Hematopoietic multipotent progenitor cell treated with erythropoietin and hydrocortisone succinate and interleukin-3 and kit ligand, for 4 days (in vitro differentiated cells): ENCODE results near the gene PLD4.
"Not testable (repeated sequence)": the region's sequence is repeated elsewhere in the genome, so short reads cannot be mapped to it uniquely, and the experiment has no call there.

Experiments
- DNase-seq: peaks from one replicate; pipeline ENCODE4 v3.0.0-alpha.2; 2015

Gene PLD4

DNA sequence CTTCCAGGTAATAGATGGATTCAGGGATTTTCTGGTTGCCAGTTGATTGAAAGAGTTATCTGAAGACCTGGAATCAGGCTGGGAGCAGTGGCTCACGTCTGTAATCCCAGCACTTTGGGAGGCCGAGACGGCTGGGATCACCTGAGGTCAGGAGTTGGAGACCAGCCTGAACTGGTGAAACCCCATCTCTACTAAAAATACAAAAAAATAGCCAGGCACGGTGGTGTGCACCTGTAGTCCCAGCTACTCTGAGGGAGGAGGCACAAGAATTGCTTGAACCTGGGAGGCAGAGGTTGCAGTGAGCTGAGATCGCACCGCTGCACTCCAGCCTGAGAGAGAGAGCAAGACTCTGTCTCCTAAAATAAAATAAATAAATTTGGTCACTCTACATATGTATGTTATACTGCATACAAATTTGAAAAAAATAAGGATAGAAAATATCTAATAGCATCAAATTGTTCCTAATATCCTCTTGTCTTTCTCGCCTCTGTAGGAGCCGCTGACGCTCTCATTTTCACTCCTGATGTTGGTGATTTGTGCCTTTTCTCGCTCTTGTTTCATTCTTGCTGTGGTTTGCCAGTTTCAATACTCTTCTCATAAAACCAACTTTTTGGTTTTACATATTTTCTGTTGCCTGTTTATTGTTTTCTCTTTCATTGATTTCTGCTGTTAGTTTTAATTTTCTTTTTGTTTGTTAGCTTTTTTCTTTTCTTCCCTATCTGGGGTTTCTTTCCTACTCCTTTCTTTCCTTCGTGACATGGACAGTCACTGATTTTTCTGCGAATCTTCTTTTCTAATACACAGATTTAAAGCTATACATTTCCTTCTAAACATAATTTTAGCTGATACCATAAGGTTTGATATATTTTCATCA is 23.8 kb upstream of the PLD4 start:
- no peak for DNase-seq

DNA sequence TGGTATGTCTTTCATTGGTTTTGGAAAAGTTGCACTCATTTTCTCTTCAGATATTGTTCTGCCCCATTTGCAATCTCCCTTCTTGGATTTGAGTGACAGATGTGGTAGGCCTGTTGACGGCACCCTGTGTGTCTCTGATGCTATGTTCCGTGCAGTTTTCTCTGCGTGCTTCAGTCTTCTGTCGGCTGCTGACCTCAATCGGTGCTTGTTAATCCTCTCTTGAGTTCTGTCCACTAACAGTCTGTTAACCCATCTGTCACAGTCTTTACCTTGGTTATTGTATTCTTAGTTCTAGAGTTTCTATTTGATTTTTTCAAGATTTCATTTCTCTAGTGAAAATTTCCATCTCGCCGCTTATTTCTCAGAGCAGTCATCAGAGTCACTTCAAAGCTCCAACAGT is 20.7 kb upstream of the PLD4 start:
- DNase-seq = no peak

DNA sequence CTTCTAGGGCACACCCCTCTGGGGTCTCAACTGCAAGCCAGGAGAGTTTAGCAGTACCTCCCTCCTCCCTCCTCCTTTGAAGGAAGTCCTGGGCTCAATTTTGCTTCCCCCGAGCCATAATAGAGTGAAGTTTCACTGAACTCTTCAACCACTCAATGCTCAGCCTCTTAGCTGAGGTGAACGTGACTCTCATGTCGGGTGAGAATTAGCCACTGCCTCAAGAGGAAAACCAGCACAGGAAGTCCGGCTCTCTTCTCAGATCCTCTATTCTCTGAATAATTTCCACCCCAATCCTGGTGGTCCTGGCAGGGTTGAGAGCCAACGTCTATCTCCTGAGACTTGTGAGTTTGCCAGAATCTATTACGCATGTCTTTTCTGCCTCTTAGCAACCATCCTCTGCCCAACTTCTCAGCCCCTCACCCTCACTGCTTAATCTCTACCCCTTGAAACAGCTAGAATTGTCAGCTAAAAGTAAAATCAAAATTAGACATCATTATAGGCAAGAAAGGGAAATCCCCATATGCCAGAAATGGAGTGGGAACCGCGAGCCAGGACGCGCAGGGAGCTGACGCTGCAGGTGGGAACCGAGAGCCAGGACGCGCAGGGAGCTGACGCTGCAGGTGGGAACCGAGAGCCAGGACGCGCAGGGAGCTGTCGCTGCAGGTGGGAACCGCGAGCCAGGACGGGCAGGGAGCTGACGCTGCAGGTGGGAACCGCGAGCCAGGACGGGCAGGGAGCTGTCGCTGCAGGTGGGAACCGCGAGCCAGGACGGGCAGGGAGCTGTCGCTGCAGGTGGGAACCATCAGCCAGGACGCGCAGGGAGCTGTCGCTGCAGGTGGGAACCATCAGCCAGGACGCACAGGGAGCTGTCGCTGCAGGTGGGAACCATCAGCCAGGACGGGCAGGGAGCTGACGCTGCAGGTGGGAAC is 19.8 kb upstream of the PLD4 start:
- DNase-seq = not testable (repeated sequence)

DNA sequence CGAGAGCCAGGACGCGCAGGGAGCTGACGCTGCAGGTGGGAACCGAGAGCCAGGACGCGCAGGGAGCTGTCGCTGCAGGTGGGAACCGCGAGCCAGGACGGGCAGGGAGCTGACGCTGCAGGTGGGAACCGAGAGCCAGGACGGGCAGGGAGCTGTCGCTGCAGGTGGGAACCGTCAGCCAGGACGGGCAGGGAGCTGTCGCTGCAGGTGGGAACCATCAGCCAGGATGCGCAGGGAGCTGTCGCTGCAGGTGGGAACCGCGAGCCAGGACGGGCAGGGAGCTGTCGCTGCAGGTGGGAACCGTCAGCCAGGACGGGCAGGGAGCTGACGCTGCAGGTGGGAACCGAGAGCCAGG is 19.1 kb upstream of the PLD4 start:
- DNase-seq = not testable (repeated sequence)

GRCh38 chr14:104908303-104908702 is 16.4 kb upstream of the PLD4 start:
- DNase-seq = no peak

- no peak for DNase-seq
Observed at GRCh38 chr14:104912053-104912452, 12.6 kb upstream of the PLD4 start.

DNA sequence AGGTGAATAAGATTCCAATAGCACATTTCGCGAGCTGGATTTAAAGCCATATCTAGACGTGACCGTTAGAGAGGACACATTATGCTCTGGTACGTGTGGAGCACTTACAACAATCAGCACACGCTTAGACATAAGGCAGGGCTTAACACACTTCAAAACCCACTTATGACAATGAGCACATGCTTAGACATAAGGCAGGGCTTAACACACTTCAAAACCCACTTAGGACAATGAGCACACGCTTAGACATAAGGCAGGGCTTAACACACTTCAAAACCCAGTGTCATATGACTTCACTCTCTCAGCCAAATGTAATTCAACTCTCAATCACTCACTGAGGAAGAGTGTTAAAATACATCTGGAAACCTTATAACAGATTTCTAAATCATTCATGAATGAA is 11.2 kb upstream of the PLD4 start:
- no peak for DNase-seq

DNA sequence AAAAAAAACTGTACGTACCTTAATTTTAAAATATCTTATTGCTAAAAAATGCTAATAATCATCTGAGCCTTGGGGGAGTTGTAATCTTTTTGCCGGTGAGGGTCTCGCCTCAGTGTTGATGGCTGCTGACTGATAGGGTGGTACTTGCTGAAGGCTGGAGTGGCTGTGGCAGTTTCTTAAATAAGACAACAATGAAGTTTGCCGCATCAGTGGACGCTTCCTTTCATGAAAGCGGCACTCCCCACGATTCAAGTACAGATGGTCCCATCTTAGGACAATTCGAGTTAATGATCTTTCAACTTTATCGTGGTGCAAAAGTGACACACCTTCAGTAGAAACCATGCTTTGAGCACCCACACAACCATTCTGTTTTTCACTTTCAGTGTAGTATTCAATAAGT is 7.6 kb upstream of the PLD4 start:
- DNase-seq = no peak

- no peak for DNase-seq
Observed at GRCh38 chr14:104917993-104918392, 6.7 kb upstream of the PLD4 start.

GRCh38 chr14:104919152-104919992 is 5.3 kb upstream of the PLD4 start:
- DNase-seq = not testable (repeated sequence)

GRCh38 chr14:104919993-104920315 is 4.7 kb upstream of the PLD4 start:
- DNase-seq = peak; percentile 18

- no peak for DNase-seq
Observed at GRCh38 chr14:104923640-104924420, 849 bp upstream of the PLD4 start.

DNA sequence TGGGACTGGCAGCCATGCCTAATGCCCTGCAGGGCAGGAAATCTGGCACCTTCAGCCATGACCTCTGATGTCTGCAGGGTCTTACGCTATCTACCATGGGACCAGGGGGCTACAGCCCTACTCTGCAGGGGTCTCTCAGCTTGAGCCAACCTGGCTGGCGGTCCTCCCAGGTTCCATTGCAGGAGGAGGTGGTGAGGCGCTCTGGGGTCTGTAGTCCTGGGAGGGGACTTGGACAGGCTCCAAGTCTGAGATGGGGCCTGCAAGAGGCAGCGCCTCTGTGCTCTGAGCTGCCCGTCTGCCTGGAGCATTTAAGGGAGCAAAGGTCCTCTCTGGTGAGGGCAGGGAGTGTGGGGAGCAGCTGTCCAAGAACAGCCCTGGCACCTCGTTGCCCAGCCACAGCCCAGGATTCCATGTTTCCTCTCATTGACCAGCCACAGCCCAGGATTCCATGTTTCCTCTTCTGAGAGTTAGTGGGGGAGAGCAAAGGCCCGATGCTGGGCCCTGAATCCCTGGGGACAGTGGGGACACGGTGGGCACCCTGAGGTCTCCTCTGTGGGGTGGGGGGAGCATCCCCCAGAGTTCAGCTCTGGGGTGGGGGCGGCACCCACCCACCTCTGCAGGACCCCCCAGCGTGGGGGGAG is 655 bp downstream of the PLD4 start:
- no peak for DNase-seq

- peak; percentile 58 for DNase-seq
Observed at GRCh38 chr14:104925855-104926609, 1.4 kb downstream of the PLD4 start.

DNA sequence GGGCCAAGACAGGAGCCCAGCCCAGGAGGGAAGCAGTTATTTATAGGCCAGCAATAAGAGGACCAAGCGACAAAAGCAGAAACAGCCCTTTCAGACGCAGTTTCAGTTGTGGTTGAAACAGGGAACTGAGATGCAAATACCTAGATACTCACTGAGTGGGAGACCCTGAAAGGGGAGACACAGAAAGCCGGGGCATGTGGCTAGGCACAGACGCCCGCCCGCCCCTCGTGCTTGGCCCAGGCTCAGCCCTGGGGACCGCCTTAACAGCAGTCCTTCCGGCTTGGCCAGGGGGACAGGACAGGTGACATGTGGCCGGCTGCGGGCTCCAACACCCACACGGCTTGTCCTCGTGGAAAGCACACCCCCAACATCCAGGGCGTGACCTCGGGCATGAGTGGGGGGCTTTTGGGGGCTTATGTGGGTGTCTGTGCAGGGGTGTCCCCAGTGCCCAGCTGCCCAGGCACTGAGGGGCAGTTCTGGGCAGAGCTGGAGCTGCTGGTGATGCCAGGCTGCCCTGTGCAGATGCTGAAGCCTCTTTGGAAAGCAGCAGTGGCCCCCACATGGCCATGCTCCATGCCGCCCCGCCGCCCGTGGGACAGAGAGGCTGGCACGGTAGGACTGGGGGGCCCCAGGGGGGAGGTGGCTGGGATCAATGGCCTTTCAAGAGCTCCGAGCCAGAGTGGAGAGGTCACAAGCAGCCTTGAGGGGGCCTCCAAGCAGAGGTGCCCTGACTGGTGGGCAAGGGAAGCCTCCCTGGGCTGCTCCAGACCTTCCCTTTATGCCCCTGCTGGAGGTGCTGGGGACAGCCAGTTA is 2.1 kb downstream of the PLD4 start:
- peak; percentile 69 for DNase-seq

DNA sequence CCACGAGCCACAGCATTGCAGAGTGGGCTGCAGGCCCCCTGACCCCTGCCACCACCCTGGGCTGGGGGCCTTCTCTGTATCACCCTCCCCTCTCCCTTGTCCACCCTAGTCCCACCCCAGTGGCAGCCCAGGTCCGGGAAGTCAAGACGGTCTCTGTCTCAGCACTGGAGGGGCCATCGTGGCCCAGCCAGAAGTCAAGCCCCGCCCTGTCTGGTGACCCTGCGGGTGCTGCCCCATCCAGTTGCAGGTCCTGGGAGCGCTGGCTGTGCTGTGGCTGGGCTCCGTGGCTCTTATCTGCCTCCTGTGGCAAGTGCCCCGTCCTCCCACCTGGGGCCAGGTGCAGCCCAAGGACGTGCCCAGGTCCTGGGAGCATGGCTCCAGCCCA is 2.7 kb downstream of the PLD4 start:
- no peak for DNase-seq

- peak; percentile 44 for DNase-seq
Observed at GRCh38 chr14:104927901-104928300, 3.2 kb downstream of the PLD4 start.

GRCh38 chr14:104928391-104929133 is 3.9 kb downstream of the PLD4 start:
- DNase-seq = no peak
